Endothelial cell of umbilical vein (primary cell): ENCODE results near the gene PROM1. TPM values are rescaled to one million over a fixed set of nuclear protein-coding genes. Genes with fewer than 3 reads are reported as not detected.

ENCODE experiments used
- BruUV-seq: library from RNA; stranded (reverse); fragments of 400-500 nt; replicated peaks from 2 replicates; lab custom pipeline; 2021; lab: Mats Ljungman, UMichigan
- CTCF ChIA-PET: fragments of 300-600, 350-600 bp; sonication (Branson Sonifier 250); formaldehyde crosslinking; loops from one replicate; lab custom pipeline; 2021; ENCODE audit warnings: antibody characterized with exemption, inconsistent platforms; lab: Charles Lee
- POLR2A ChIA-PET: fragments of 300-600, 350-600 bp; sonication (Branson Sonifier 250); formaldehyde crosslinking; loops from one replicate; lab custom pipeline; 2021; ENCODE audit warnings: antibody characterized with exemption, inconsistent platforms; lab: Charles Lee
- DNase-seq: peaks from one replicate; pipeline ENCODE4 v3.0.0-alpha.2; 2011; ENCODE audit warnings: low read depth, low spot score
- FAIRE-seq: peaks from 2 replicates; lab custom pipeline; 2011; peaks lifted over from hg19 to GRCh38; lab: Jason Lieb, UNC
- H2AFZ ChIP-seq: 2 replicates; pipeline ENCODE4 v1.6.0; 2012; ENCODE audit warnings: low read depth, low read length, control low read depth, inconsistent platforms
- H3K27ac ChIP-seq: 2 replicates; pipeline ENCODE4 v1.5.1; 2011; ENCODE audit warnings: low read depth, mild to moderate bottlenecking, control low read depth, low read length, moderate library complexity; ENCODE audit not compliant: insufficient read depth
- H3K27me3 ChIP-seq, 2 experiments: 2 replicates each; pipeline versions ENCODE4 v1.6.0 to v1.6.1; 2011; ENCODE audit warnings: low read length in 2 of 2, mixed read lengths in 1 of 2; ENCODE audit not compliant: control insufficient read depth in 2 of 2, insufficient read depth in 2 of 2
- H3K36me3 ChIP-seq, 2 experiments: 2 replicates in 1 of 2; 3 replicates in 1 of 2; pipeline ENCODE4 v1.5.1; 2011; ENCODE audit warnings: low read length in 2 of 2, mild to moderate bottlenecking in 1 of 2, moderate library complexity in 1 of 2; ENCODE audit not compliant: control insufficient read depth in 2 of 2, insufficient read depth in 2 of 2; ENCODE audit errors: extremely low read depth in 1 of 2
- H3K4me1 ChIP-seq: 3 replicates; pipeline ENCODE4 v1.5.1; 2011; ENCODE audit warnings: mild to moderate bottlenecking, low read length; ENCODE audit not compliant: control insufficient read depth, insufficient read depth; ENCODE audit errors: extremely low read depth
- H3K4me2 ChIP-seq: 2 replicates; pipeline ENCODE4 v1.6.1; 2011; ENCODE audit warnings: low read length, control low read depth, mixed read lengths; ENCODE audit not compliant: insufficient read depth
- H3K4me3 ChIP-seq, 3 experiments: fragments of 200-600 bp in 1 of 3; sonication (generic), shearing (Covaris generic) in 1 of 3; replicated peaks in 1 of 3; 2 replicates each; pipeline ENCODE4 v1.5.1; 2011 to 2016; ENCODE audit warnings: control low read depth in 3 of 3, low read length in 3 of 3, mild to moderate bottlenecking in 2 of 3, inconsistent platforms in 1 of 3, low read depth in 1 of 3, moderate library complexity in 1 of 3; ENCODE audit not compliant: insufficient read depth in 1 of 3
- H3K79me2 ChIP-seq: 2 replicates; pipeline ENCODE4 v1.6.0; 2012; ENCODE audit warnings: low read length, inconsistent platforms; ENCODE audit not compliant: control insufficient read depth, insufficient read depth
- H3K9ac ChIP-seq: replicated peaks from 2 replicates; pipeline ENCODE3; 2011; ENCODE audit warnings: low read length, control low read depth; ENCODE audit not compliant: insufficient read depth; ENCODE audit errors: extremely low read depth
- H3K9me1 ChIP-seq: replicated peaks from 3 replicates; pipeline ENCODE4 v1.6.0; 2011; ENCODE audit warnings: mild to moderate bottlenecking, low read length; ENCODE audit not compliant: control insufficient read depth, insufficient read depth; ENCODE audit errors: extremely low read depth
- H3K9me3 ChIP-seq: replicated peaks from 2 replicates; pipeline ENCODE4 v1.5.1; 2012; ENCODE audit warnings: low read length, inconsistent platforms; ENCODE audit not compliant: control insufficient read depth, insufficient read depth
- H4K20me1 ChIP-seq: replicated peaks from 2 replicates; pipeline ENCODE3; 2011; ENCODE audit warnings: mild to moderate bottlenecking, low read length; ENCODE audit not compliant: control insufficient read depth, insufficient read depth; ENCODE audit errors: extremely low read depth
- CTCF ChIP-seq, 2 donors: IDR thresholded peaks; 1 replicate in 1 of 2; 2 replicates in 1 of 2; pipeline ENCODE4 v1.5.1; 2011; ENCODE audit warnings: low read length in 2 of 2, mild to moderate bottlenecking in 2 of 2, moderate library complexity in 2 of 2, control low read depth in 1 of 2, inconsistent platforms in 1 of 2, low read depth in 1 of 2; ENCODE audit not compliant: insufficient read depth in 1 of 2; ENCODE audit errors: extremely low read depth in 1 of 2
- EZH2 ChIP-seq: IDR thresholded peaks from 2 replicates; pipeline ENCODE4 v1.6.1; 2012; ENCODE audit warnings: borderline replicate concordance, low read depth, mild to moderate bottlenecking, moderate library complexity, low read length, inconsistent platforms; ENCODE audit not compliant: severe bottlenecking
- FOS ChIP-seq: IDR thresholded peaks from 2 replicates; pipeline ENCODE4 v1.6.1; 2011; ENCODE audit warnings: mild to moderate bottlenecking, low read length, moderate library complexity, borderline replicate concordance; ENCODE audit not compliant: insufficient read depth
- GATA2 ChIP-seq: IDR thresholded peaks from 2 replicates; pipeline ENCODE4 v1.7.0; 2011; ENCODE audit warnings: low read depth, mild to moderate bottlenecking, moderate library complexity, mixed read lengths, low read length; ENCODE audit not compliant: insufficient read length, insufficient read depth
- JUN ChIP-seq: IDR thresholded peaks from 2 replicates; pipeline ENCODE4 v1.6.1; 2011; ENCODE audit warnings: borderline replicate concordance, low read depth; ENCODE audit not compliant: insufficient read length, insufficient read depth
- MAX ChIP-seq: IDR thresholded peaks from 2 replicates; pipeline ENCODE4 v1.6.1; 2011; ENCODE audit not compliant: insufficient read depth, insufficient read length
- MYC ChIP-seq: IDR thresholded peaks from one replicate; pipeline ENCODE4 v1.6.1; 2011; ENCODE audit warnings: mild to moderate bottlenecking, low read depth, low read length
- POLR2A ChIP-seq: IDR thresholded peaks from 2 replicates; pipeline ENCODE4 v1.6.1; 2012; ENCODE audit warnings: low read depth, mild to moderate bottlenecking, control low read depth, low read length
- POLR2AphosphoS5 ChIP-seq: IDR thresholded peaks from 2 replicates; pipeline ENCODE4 v1.6.1; 2012; ENCODE audit warnings: low read depth, mild to moderate bottlenecking, control low read depth, low read length, moderate library complexity; ENCODE audit not compliant: insufficient read depth
- dilution Hi-C: fragments of 300-500 bp; cut with MboI; formaldehyde crosslinking; loops from one replicate; pipeline ENCODE4 v1.15.0; 2019; ENCODE audit warnings: low sequenced_read_pairs; ENCODE audit not compliant: extremely low pct_ligation_motif_present
- intact Hi-C: fragments of 100-400 bp; cut with micrococcal nuclease; formaldehyde crosslinking; loops from one replicate; pipeline ENCODE4 v1.10.0; 2022
- polyA plus RNA-seq, 4 experiments: library from polyadenylated mRNA; depleted of rRNA in 3 of 4; stranded (reverse) in 3 of 4; unstranded in 1 of 4; fragments of >200 nt; gene quantifications; 2 replicates each; pipeline versions ENCODE4 v1.2.1 to v1.2.3, GENCODE V29; 2011 to 2012; ENCODE audit warnings: missing spikeins in 1 of 4
- total RNA-seq: library from RNA; stranded (reverse); gene quantifications from 2 replicates; pipeline ENCODE4 v1.2.3, GENCODE V29; 2021

Gene PROM1
- total and polyA plus RNA-seq, 2 donors (not counting 3 experiments of a cell fraction or from before 2014, with no cell fraction given), result 0.36 to 1.7 TPM

GRCh38 chr4:16043642-16044498 lies 40.0 kb downstream of the PROM1 start:
- Histone ChIP-seq H3K4me1 (no peaks in the 10 kb centered on the region), H3K4me3 (no peak overlapping the region), H4K20me1 (no peaks in the 10 kb centered on the region), H3K9ac (no peak overlapping the region), H3K27me3 (peaks cover 0 to 3% of the 10 kb centered on the region in 2 experiments), H2AFZ (no peak overlapping the region), H3K36me3 (no peaks in the 10 kb centered on the region), H3K9me3 (no peaks in the 10 kb centered on the region), H3K4me2 (no peak overlapping the region), H3K9me1 (no peaks in the 10 kb centered on the region), H3K79me2 (no peaks in the 10 kb centered on the region), H3K27ac (no peak overlapping the region)
- FAIRE-seq (no peak), DNase-seq (no peak)
- dilution Hi-C loops (no loop called here), intact Hi-C loops (no loop called here)
- CTCF ChIA-PET, result interaction anchor here (0.9 to 1.3 kb wide), 2 partner anchors 14 to 221 kb away, joined by 4 read pairs; no protein-coding TSS in a partner anchor
- TF ChIP-seq CTCF (IDR thresholded peaks at IDR 0.05; ENCODE audit: extremely low read depth in 1 of 2, insufficient read depth in 1 of 2, low read depth in 1 of 2, low read length in 2 of 2), result no peak
- no peak for TF ChIP-seq JUN
- TF ChIP-seq MAX, result no peak
- TF ChIP-seq GATA2, result no peak
- TF ChIP-seq EZH2, result no peak
- no peak for TF ChIP-seq POLR2A
- TF ChIP-seq FOS, result no peak
- no peak for TF ChIP-seq POLR2AphosphoS5
- no peak for TF ChIP-seq MYC
- POLR2A ChIA-PET, result no interaction called here
- no TSS peak for BruUV-seq
